Measurements from ENCODE around the gene NSD2. TPM values are rescaled to one million over a fixed set of nuclear protein-coding genes. Genes with fewer than 3 reads are reported as not detected.

NSD2 gene
- total RNA-seq, 2 donors from 2014 or later = 153 to 208 TPM

- H3K9me3 Mint-ChIP-seq = peaks cover 10% of the 10 kb centered on the region
- Histone ChIP-seq H3K27me3 (ENCODE audit: control insufficient read depth, insufficient read depth, low read length, poor library complexity, severe bottlenecking) (no peaks in the 10 kb centered on the region), H3K9ac (ENCODE audit: extremely low read depth, low read length, poor library complexity, severe bottlenecking) (no peak overlapping the region), H3K4me1 (ENCODE audit: control insufficient read depth, insufficient read depth, low read length) (peaks cover 5% of the 10 kb centered on the region), H3K27ac (ENCODE audit: low read depth, low read length) (no peak overlapping the region), H3K4me3 (ENCODE audit: low read length) (no peak overlapping the region), H3K36me3 (ENCODE audit: control insufficient read depth, insufficient read depth, low read length) (peaks cover 46% of the 10 kb centered on the region), H3K9me3 (ENCODE audit: control insufficient read depth, low read length) (peaks cover 7% of the 10 kb centered on the region)
- H3K27ac Mint-ChIP-seq = no peak overlapping the region
- WGBS, 2 experiments (ENCODE audit: insufficient coverage in 1 of 2, insufficient read length in 1 of 2) = 89 to 95% methylated on average over 5 to 8 of the region's 8 CpGs
- peaks cover 65% of the 10 kb centered on the region for H3K36me3 Mint-ChIP-seq (ENCODE audit: low read depth)
- no peaks in the 10 kb centered on the region for H3K27me3 Mint-ChIP-seq (ENCODE audit: insufficient read depth)
- no peak for TF ChIP-seq CTCF (conservative IDR thresholded peaks at IDR 0.05)
- no peak overlapping the region for H3K4me3 Mint-ChIP-seq
- peaks cover 11% of the 10 kb centered on the region for H3K4me1 Mint-ChIP-seq
- DNase-seq = no peak
Observed at GRCh38 chr4:1830642-1831228, 40.5 kb upstream of the NSD2 start.

GRCh38 chr4:1831331-1831730 lies 39.9 kb upstream of the NSD2 start:
- Mint-ChIP-seq H3K4me3 (no peak overlapping the region), H3K27me3 (ENCODE audit: insufficient read depth) (no peaks in the 10 kb centered on the region)
- peaks cover 47% of the 10 kb centered on the region for H3K36me3 ChIP-seq (ENCODE audit: control insufficient read depth, insufficient read depth, low read length)

GRCh38 chr4:1832690-1833089 lies 38.5 kb upstream of the NSD2 start:
- no peak overlapping the region for H3K4me3 ChIP-seq (ENCODE audit: low read length)
- H3K4me1 ChIP-seq (ENCODE audit: control insufficient read depth, insufficient read depth, low read length) = no peaks in the 10 kb centered on the region
- no peak for DNase-seq
- peaks cover 7% of the 10 kb centered on the region for H3K9me3 ChIP-seq (ENCODE audit: control insufficient read depth, low read length)
- WGBS, 2 experiments (ENCODE audit: insufficient coverage in 1 of 2, insufficient read length in 1 of 2) = 96 to 97% methylated on average over 18 of the region's 18 CpGs
- Mint-ChIP-seq H3K27ac (no peak overlapping the region), H3K36me3 (ENCODE audit: low read depth) (peaks cover 64% of the 10 kb centered on the region), H3K4me1 (peaks cover 1% of the 10 kb centered on the region), H3K27me3 (ENCODE audit: insufficient read depth) (no peaks in the 10 kb centered on the region), H3K4me3 (no peak overlapping the region), H3K9me3 (peaks cover 10% of the 10 kb centered on the region)
- peaks cover 56% of the 10 kb centered on the region for H3K36me3 ChIP-seq (ENCODE audit: control insufficient read depth, insufficient read depth, low read length)
- H3K27me3 ChIP-seq (ENCODE audit: control insufficient read depth, insufficient read depth, low read length, poor library complexity, severe bottlenecking) = no peaks in the 10 kb centered on the region
- no peak overlapping the region for H3K9ac ChIP-seq (ENCODE audit: extremely low read depth, low read length, poor library complexity, severe bottlenecking)
- TF ChIP-seq CTCF (conservative IDR thresholded peaks at IDR 0.05) = no peak
- no peak overlapping the region for H3K27ac ChIP-seq (ENCODE audit: low read depth, low read length)

More at GRCh38 chr4:1831331-1831730, 39.9 kb upstream of the NSD2 start:
- WGBS, 2 experiments (ENCODE audit: insufficient coverage in 1 of 2, insufficient read length in 1 of 2) = 95 to 98% methylated on average over 5 to 8 of the region's 8 CpGs
- Histone ChIP-seq H3K27ac (ENCODE audit: low read depth, low read length) (no peak overlapping the region), H3K4me1 (ENCODE audit: control insufficient read depth, insufficient read depth, low read length) (peaks cover 5% of the 10 kb centered on the region), H3K9ac (ENCODE audit: extremely low read depth, low read length, poor library complexity, severe bottlenecking) (no peak overlapping the region), H3K27me3 (ENCODE audit: control insufficient read depth, insufficient read depth, low read length, poor library complexity, severe bottlenecking) (no peaks in the 10 kb centered on the region), H3K4me3 (ENCODE audit: low read length) (no peak overlapping the region), H3K9me3 (ENCODE audit: control insufficient read depth, low read length) (peaks cover 7% of the 10 kb centered on the region)
- DNase-seq = no peak
- Mint-ChIP-seq H3K27ac (no peak overlapping the region), H3K9me3 (peaks cover 10% of the 10 kb centered on the region), H3K4me1 (peaks cover 6% of the 10 kb centered on the region), H3K36me3 (ENCODE audit: low read depth) (peaks cover 63% of the 10 kb centered on the region)
- no peak for TF ChIP-seq CTCF (conservative IDR thresholded peaks at IDR 0.05)
